Measurements from ENCODE around the gene STEAP2. TPM values are rescaled to one million over a fixed set of nuclear protein-coding genes. Genes with fewer than 3 reads are reported as not detected.

Gene STEAP2
- total and polyA plus RNA-seq, 5 experiments from 2014 or later, result not detected

- no peak for ATAC-seq
- peaks cover 0 to 3% (median 0%) of the 10 kb centered on the region in 5 donors for H3K27me3 Mint-ChIP-seq
- H3K9me3 Mint-ChIP-seq, result peaks cover 0 to 5% (median 0%) of the 10 kb centered on the region in 9 donors
- no peak overlapping the region for H3K27ac Mint-ChIP-seq
- no peak for DNase-seq
- H3K4me3 Mint-ChIP-seq, result no peak overlapping the region
- no peaks in the 10 kb centered on the region for H3K4me1 Mint-ChIP-seq
- POLR2A ChIA-PET, result no interaction called here
- no peaks in the 10 kb centered on the region for H3K36me3 Mint-ChIP-seq
These were observed 9.9 kb upstream of the STEAP2 start for GRCh38 chr7:90201500-90202195.

DNA sequence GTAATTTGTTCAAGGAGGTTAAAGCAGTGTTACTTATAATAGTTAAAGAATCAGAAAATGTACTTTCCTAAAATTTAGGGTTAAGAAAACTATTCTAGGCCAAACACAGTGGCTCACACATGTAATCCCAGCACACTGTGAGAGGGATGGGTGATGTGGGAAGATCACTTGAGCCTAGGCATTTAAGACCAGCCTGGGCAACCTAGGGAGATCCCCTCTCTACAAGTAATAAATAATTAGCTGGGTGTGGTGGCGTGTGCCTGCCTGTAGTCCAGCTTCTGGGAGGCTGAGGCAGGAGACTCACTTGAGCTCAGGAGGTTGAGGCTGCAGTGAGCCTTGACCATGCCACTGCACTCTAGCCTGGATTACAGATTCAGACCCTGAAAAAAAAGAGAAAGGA, 3.6 kb upstream of the STEAP2 start:
- Mint-ChIP-seq H3K27ac (no peak overlapping the region), H3K36me3 (no peaks in the 10 kb centered on the region), H3K27me3 (peaks cover 5 to 25% (median 14%) of the 10 kb centered on the region in 5 donors), H3K4me1 (peaks cover 2 to 9% (median 7%) of the 10 kb centered on the region in 4 donors), H3K9me3 (peaks cover 0 to 5% (median 0%) of the 10 kb centered on the region in 9 donors), H3K4me3 (no peak overlapping the region)
- no peak for ATAC-seq
- POLR2A ChIA-PET, result no interaction called here
- no peak for DNase-seq

DNA sequence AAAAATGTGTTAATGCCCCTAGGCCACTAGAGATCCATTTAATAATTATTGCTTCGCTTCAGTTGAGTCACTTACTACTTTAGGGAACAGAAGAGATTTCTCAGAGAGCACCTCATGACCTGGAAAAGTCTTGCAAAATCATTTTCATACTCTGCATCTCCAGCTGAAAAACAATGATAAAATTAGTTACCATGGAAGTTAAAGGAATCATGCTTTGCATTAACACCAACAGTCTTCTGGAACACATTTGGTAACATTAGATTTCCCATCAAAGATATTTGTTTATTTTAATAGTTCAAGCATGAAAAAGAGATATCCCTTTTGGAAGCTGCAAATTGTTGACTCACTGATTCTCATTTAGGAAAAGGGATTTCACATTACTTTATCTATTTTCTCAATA, 1.8 kb upstream of the STEAP2 start:
- peaks cover 2 to 9% (median 7%) of the 10 kb centered on the region in 4 donors for H3K4me1 Mint-ChIP-seq
- H3K9me3 Mint-ChIP-seq, result peaks cover 0 to 3% (median 0%) of the 10 kb centered on the region in 9 donors
- H3K27me3 Mint-ChIP-seq, result peaks cover 5 to 25% (median 14%) of the 10 kb centered on the region in 5 donors
- ATAC-seq (no peak), DNase-seq (no peak)
- no peaks in the 10 kb centered on the region for H3K36me3 Mint-ChIP-seq
- H3K27ac Mint-ChIP-seq, result no peak overlapping the region
- H3K4me3 Mint-ChIP-seq, result no peak overlapping the region
- POLR2A ChIA-PET, result no interaction called here

DNA sequence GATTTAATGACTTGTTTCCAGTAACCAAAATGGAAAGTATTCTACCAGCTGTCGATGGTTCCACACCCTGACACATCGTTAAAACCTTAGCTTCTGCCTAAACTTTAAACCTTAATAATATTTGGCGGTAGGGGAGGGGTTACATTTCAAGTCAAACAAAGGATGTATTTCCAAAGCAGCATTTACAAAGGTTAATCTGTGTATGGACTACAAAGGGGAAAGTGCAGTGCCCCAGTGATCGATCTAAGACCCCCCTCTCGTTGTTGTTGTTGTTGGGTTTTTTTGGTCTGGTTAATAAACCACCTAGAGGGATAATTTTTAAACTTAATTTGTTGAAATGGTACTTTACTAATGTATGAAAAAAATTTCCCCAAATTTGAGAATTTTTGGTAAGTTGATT, 1.1 kb upstream of the STEAP2 start:
- Mint-ChIP-seq H3K4me3 (no peak overlapping the region), H3K36me3 (no peaks in the 10 kb centered on the region), H3K9me3 (peaks cover 0 to 3% (median 0%) of the 10 kb centered on the region in 9 donors), H3K27me3 (peaks cover 5 to 25% (median 14%) of the 10 kb centered on the region in 5 donors), H3K27ac (no peak overlapping the region), H3K4me1 (peaks cover 2 to 9% (median 7%) of the 10 kb centered on the region in 4 donors)
- DNase-seq (no peak), ATAC-seq (no peak)
- POLR2A ChIA-PET, result no interaction called here

GRCh38 chr7:90210981-90211380, 559 bp upstream of the STEAP2 start:
- no peak for ATAC-seq
- H3K27ac Mint-ChIP-seq, result no peak overlapping the region
- peaks cover 5 to 25% (median 14%) of the 10 kb centered on the region in 5 donors for H3K27me3 Mint-ChIP-seq
- no peak for DNase-seq
- peaks cover 2 to 9% (median 7%) of the 10 kb centered on the region in 4 donors for H3K4me1 Mint-ChIP-seq
- H3K9me3 Mint-ChIP-seq, result no peaks in the 10 kb centered on the region
- H3K4me3 Mint-ChIP-seq, result peak overlapping the region in 5 of 10 donors; percentile 16 to 60 (median 52)
- H3K36me3 Mint-ChIP-seq, result no peaks in the 10 kb centered on the region
- POLR2A ChIA-PET, result no interaction called here

DNA sequence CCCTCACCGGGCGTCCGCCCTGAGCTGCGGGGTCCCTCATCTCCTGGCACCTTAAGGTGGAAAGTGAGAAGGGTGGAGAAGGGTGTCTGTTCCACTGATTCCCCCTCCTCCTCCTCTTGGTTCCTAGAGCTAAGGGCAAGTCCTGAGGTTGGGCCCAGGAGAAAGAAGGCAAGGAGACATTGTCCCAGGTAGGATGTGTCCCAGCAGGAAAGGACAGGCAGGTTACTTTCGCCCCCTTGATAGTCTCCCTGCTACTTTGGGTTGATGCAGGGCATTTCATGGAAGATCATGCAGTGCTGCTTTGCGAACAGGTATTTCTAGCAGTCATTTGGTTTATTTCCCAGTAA, 582 bp downstream of the STEAP2 start:
- ATAC-seq (no peak), DNase-seq (no peak)
- Mint-ChIP-seq H3K27me3 (peaks cover 5 to 25% (median 16%) of the 10 kb centered on the region in 5 donors), H3K36me3 (no peaks in the 10 kb centered on the region), H3K27ac (no peak overlapping the region), H3K9me3 (peaks cover 0 to 1% (median 0%) of the 10 kb centered on the region in 9 donors), H3K4me3 (peak overlapping the region in 2 of 10 donors; percentile 31 to 38), H3K4me1 (peaks cover 2 to 9% (median 7%) of the 10 kb centered on the region in 4 donors)
- POLR2A ChIA-PET, result no interaction called here

DNA sequence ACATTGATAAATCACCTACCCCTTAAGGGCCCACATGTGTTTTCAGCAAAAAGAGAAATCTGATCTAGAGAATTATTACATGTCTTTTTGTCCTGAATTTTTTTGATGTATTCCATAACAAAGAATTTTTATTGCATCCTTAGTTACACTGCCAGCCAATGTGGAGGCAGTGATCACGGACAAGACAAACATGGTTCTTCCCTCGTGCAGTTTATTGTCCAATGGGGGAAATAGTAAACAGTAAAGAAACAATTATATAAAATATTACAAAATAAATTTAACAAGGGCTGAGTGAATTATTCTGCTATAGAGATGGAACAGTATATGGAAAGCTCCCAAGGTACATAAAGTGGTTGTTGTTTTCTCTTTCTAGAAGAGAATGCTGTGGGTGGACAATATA, 2.0 kb downstream of the STEAP2 start:
- POLR2A ChIA-PET, result no interaction called here
- Mint-ChIP-seq H3K27me3 (peaks cover 10 to 25% (median 18%) of the 10 kb centered on the region in 5 donors), H3K9me3 (peaks cover 0 to 5% (median 0%) of the 10 kb centered on the region in 9 donors), H3K27ac (no peak overlapping the region), H3K36me3 (no peaks in the 10 kb centered on the region), H3K4me3 (no peak overlapping the region), H3K4me1 (peaks cover 2 to 9% (median 7%) of the 10 kb centered on the region in 4 donors)
- no peak for DNase-seq
- no peak for ATAC-seq

DNA sequence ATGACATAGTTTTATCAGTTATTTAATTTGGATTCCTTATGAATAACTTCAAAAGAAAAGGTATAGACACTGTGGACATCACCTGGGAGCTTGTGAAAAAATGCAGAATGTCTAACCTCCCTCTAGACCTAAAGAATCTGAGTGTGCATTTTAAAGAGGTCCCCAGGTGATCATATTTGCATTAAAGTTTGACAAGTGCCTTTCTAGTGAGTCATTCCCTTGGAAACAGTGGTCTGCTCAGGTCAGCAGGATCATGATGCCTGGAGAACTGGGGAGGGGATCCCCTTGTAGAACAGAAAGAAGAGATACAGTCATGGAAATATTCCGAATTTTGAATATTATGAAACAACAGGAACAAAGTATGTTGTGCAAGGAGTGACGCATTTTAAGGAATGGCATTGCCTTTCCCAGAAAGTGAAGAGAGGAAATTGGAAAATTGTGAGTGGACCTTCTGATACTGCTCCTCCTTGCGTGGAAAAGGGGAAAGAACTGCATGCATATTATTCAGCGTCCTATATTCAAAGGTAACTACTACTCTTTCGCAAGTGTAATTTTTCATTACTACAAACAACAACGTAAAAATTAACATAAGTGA, 4.6 kb downstream of the STEAP2 start:
- Mint-ChIP-seq H3K9me3 (peaks cover 0 to 5% (median 0%) of the 10 kb centered on the region in 9 donors), H3K27me3 (peaks cover 12 to 27% (median 16%) of the 10 kb centered on the region in 5 donors), H3K27ac (no peak overlapping the region), H3K4me3 (no peak overlapping the region), H3K36me3 (no peaks in the 10 kb centered on the region), H3K4me1 (peaks cover 0 to 5% (median 3%) of the 10 kb centered on the region in 4 donors)
- ATAC-seq (no peak), DNase-seq (no peak)
- POLR2A ChIA-PET, result no interaction called here

DNA sequence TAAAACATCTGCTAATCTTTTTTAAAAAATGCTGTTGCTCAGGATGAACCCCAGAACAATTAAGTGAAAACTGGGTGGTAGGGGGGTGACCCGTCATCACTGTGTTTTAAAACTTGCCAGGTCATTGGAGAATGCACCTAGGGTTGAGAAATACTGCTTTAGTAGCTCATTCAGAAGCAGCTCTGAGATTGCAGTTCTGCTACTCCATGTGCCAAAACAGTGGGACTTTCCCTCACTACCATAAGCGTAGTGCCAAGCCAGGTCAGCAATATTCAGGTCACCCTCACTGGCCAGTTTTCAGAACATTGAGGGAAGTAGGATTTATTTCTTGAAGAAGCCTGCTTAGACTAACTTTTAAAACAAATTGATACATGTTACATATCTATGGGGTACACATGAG, 5.2 kb downstream of the STEAP2 start:
- no peaks in the 10 kb centered on the region for H3K36me3 Mint-ChIP-seq
- H3K4me1 Mint-ChIP-seq, result peaks cover 0 to 4% (median 0%) of the 10 kb centered on the region in 4 donors
- POLR2A ChIA-PET, result no interaction called here
- H3K9me3 Mint-ChIP-seq, result peaks cover 0 to 5% (median 0%) of the 10 kb centered on the region in 9 donors
- no peak for DNase-seq
- no peak overlapping the region for H3K27ac Mint-ChIP-seq
- ATAC-seq, result no peak
- H3K4me3 Mint-ChIP-seq, result no peak overlapping the region
- peaks cover 11 to 23% (median 16%) of the 10 kb centered on the region in 5 donors for H3K27me3 Mint-ChIP-seq

- ATAC-seq (no peak), DNase-seq (no peak)
- Mint-ChIP-seq H3K9me3 (peaks cover 0 to 4% (median 0%) of the 10 kb centered on the region in 9 donors), H3K4me3 (no peak overlapping the region), H3K27ac (peak overlapping the region in 1 of 10 donors; percentile 42), H3K36me3 (no peaks in the 10 kb centered on the region), H3K4me1 (no peaks in the 10 kb centered on the region), H3K27me3 (peaks cover 21 to 64% (median 24%) of the 10 kb centered on the region in 5 donors)
- POLR2A ChIA-PET, result no interaction called here
These were observed 10.8 kb downstream of the STEAP2 start for GRCh38 chr7:90222390-90222789.

DNA sequence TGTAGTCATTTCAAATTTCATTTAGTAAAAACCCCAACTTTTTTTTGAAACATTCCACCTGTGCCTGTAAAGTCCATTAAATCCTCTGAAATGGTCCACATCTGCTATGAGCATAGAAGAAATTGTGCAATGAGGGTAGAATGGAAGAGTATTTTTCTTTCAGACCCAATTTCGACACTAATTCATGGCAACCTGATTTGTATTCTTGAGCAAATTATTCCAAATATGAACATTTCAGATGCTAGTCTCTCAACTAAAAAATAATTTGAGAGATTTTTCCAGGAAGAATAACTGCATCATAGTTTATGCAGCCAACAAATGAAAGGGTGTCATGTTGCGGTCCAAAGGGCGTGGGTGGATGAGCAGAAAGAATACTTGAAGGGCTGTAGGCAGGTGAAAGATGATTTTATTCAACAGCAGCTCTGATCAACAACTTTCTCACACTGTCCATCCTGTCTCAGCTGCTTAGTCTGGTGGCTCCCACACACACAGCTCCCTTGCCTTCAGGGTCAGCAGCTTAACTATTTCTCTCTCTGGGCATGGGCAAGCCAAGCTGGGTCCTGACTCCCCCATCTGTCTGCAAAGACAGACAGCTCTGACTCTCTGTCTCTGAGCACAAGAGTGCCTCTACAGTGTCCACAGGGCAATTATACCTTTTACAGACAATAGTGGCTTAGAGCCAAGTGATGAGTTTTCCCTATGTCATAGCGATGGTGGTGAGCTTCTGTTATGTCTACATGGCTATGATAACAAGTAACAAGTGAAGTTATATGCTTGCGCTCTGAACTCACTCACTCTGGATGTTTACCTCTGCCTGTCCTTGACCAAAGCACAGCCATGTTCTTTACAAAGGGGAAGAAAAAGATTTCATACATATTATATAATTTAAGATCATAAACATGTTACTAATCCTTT, 11.5 kb downstream of the STEAP2 start:
- H3K27me3 Mint-ChIP-seq, result peaks cover 20 to 70% (median 23%) of the 10 kb centered on the region in 5 donors
- DNase-seq (no peak), ATAC-seq (no peak)
- H3K9me3 Mint-ChIP-seq, result peaks cover 0 to 4% (median 0%) of the 10 kb centered on the region in 9 donors
- no peaks in the 10 kb centered on the region for H3K4me1 Mint-ChIP-seq
- POLR2A ChIA-PET, result no interaction called here
- H3K4me3 Mint-ChIP-seq, result no peak overlapping the region
- H3K36me3 Mint-ChIP-seq, result no peaks in the 10 kb centered on the region
- no peak overlapping the region for H3K27ac Mint-ChIP-seq

DNA sequence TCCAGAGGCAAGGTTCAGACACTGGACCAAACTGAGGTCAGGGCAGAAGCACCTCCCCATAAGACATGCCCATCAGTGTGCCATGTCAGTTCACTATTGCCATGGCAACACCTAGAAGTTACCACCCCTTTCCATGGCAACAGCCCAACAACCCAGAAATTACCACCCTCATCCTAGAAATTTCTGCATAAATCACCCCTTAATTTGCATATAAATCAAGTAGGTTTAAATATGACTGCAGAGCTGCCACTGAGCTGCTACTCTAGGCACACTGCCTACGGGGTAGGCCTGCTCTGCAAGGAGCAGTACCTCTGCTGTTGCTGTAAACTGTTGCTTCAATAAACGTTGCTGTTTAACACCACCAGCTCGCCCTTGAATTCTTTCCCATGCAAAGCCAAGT, 12.7 kb downstream of the STEAP2 start:
- ATAC-seq (no peak), DNase-seq (no peak)
- Mint-ChIP-seq H3K27me3 (peaks cover 22 to 78% (median 30%) of the 10 kb centered on the region in 5 donors), H3K27ac (no peak overlapping the region), H3K4me1 (no peaks in the 10 kb centered on the region), H3K4me3 (no peak overlapping the region), H3K36me3 (no peaks in the 10 kb centered on the region), H3K9me3 (peaks cover 0 to 4% (median 0%) of the 10 kb centered on the region in 9 donors)
- POLR2A ChIA-PET, result no interaction called here

- Mint-ChIP-seq H3K4me3 (no peak overlapping the region), H3K27ac (no peak overlapping the region), H3K4me1 (no peaks in the 10 kb centered on the region), H3K9me3 (peaks cover 0 to 3% (median 0%) of the 10 kb centered on the region in 9 donors), H3K36me3 (no peaks in the 10 kb centered on the region), H3K27me3 (peaks cover 21 to 76% (median 26%) of the 10 kb centered on the region in 5 donors)
- no peak for ATAC-seq
- no peak for DNase-seq
- POLR2A ChIA-PET, result no interaction called here
These were observed 13.6 kb downstream of the STEAP2 start for GRCh38 chr7:90225181-90225580.
